ENCODE data around the gene MAP2K2. TPM values are rescaled to one million over a fixed set of nuclear protein-coding genes. Genes with fewer than 3 reads are reported as not detected.

MAP2K2 gene
- total RNA-seq, 5 donors from 2014 or later (not counting 1 experiment from before 2014, with no cell fraction given) = 101 to 152 (median 141) TPM

- DNase-seq = peak in 2 of 35 experiments; percentile 28 to 52
- peak overlapping the region; percentile 78 for H3K27ac ChIP-seq (ENCODE audit: low read length)
Observed at GRCh38 chr19:4068047-4068966, 55.6 kb downstream of the MAP2K2 start.

GRCh38 chr19:4067396-4068046 lies 56.4 kb downstream of the MAP2K2 start:
- ChIA-PET CTCF (interaction anchor here in 1 of 2 donors (1.0 kb wide), 1 partner anchor 37 kb away, joined by 6 read pairs; no protein-coding TSS in a partner anchor), POLR2A (interaction anchor here (0.6 to 1.0 kb wide), 3 partner anchors 10 to 179 kb away, joined by 3 to 15 read pairs (median 4); no protein-coding TSS in a partner anchor)
- peaks cover 28 to 37% (median 35%) of the 10 kb centered on the region in 3 donors for H3K4me1 Mint-ChIP-seq
- Histone ChIP-seq H3K4me3 (ENCODE audit: control insufficient read depth in 1 of 2, extremely low read depth in 1 of 2, low read length in 1 of 2) (peak overlapping the region; percentile 49 to 61), H3K4me1 (ENCODE audit: control insufficient read depth in 1 of 2, extremely low read depth in 1 of 2, insufficient read depth in 2 of 2, low read length in 2 of 2) (peaks cover 14 to 50% of the 10 kb centered on the region in 2 experiments), H3K27ac (ENCODE audit: low read length) (peak overlapping the region; percentile 78), H3K36me3 (ENCODE audit: control insufficient read depth in 2 of 2, extremely low read depth in 1 of 2, insufficient read depth in 1 of 2, low read length in 1 of 2) (peaks cover 4 to 11% of the 10 kb centered on the region in 2 donors), H3K27me3 (replicated peaks in 1 of 2; ENCODE audit: control insufficient read depth in 2 of 2, extremely low read depth in 1 of 2, insufficient read depth in 2 of 2, low read length in 1 of 2) (no peaks in the 10 kb centered on the region), H3K9me3 (no peaks in the 10 kb centered on the region)
- WGBS (ENCODE audit: insufficient coverage) = 3% methylated on average over 8 of the region's 58 CpGs
- DNase-seq = peak in 11 of 35 experiments; percentile 28 to 67 (median 51)
- peak; percentile 2 to 18 (median 6) for ATAC-seq (replicated peaks in 1 of 4)
- H3K36me3 Mint-ChIP-seq = no peaks in the 10 kb centered on the region
- H3K27ac Mint-ChIP-seq = peak overlapping the region; percentile 92 to 93
- H3K4me3 Mint-ChIP-seq = peak overlapping the region; percentile 80 to 84 (median 81)
- no peaks in the 10 kb centered on the region for H3K27me3 Mint-ChIP-seq
- no peaks in the 10 kb centered on the region for H3K9me3 Mint-ChIP-seq

More at GRCh38 chr19:4068047-4068966, 55.6 kb downstream of the MAP2K2 start:
- Mint-ChIP-seq H3K4me3 (peak overlapping the region; percentile 80 to 84 (median 81)), H3K9me3 (no peaks in the 10 kb centered on the region), H3K27me3 (no peaks in the 10 kb centered on the region), H3K4me1 (peaks cover 27 to 30% (median 28%) of the 10 kb centered on the region in 3 donors), H3K36me3 (no peaks in the 10 kb centered on the region), H3K27ac (peak overlapping the region; percentile 92 to 93)
- Histone ChIP-seq H3K9me3 (no peaks in the 10 kb centered on the region), H3K36me3 (ENCODE audit: control insufficient read depth in 2 of 2, extremely low read depth in 1 of 2, insufficient read depth in 1 of 2, low read length in 1 of 2) (peaks cover under 1 to 4% of the 10 kb centered on the region in 2 donors), H3K4me3 (ENCODE audit: control insufficient read depth in 1 of 2, extremely low read depth in 1 of 2, low read length in 1 of 2) (peak overlapping the region; percentile 49 to 61), H3K4me1 (ENCODE audit: control insufficient read depth in 1 of 2, extremely low read depth in 1 of 2, insufficient read depth in 2 of 2, low read length in 2 of 2) (peaks cover 14 to 42% of the 10 kb centered on the region in 2 experiments), H3K27me3 (replicated peaks in 1 of 2; ENCODE audit: control insufficient read depth in 2 of 2, extremely low read depth in 1 of 2, insufficient read depth in 2 of 2, low read length in 1 of 2) (no peaks in the 10 kb centered on the region)
- CTCF ChIA-PET = no interaction called here
- POLR2A ChIA-PET = no interaction called here
- WGBS (ENCODE audit: insufficient coverage) = 24% methylated on average over 5 of the region's 31 CpGs
- ATAC-seq (replicated peaks in 1 of 4) = no peak

- ATAC-seq (replicated peaks in 1 of 4) = peak; percentile 38 to 47 (median 44)
- Mint-ChIP-seq H3K9me3 (no peaks in the 10 kb centered on the region), H3K27ac (peak within 1 kb of the TSS; percentile 90 to 92), H3K36me3 (no peaks in the 10 kb centered on the region), H3K4me1 (peaks cover 28 to 44% (median 41%) of the 10 kb centered on the region in 3 donors), H3K27me3 (no peaks in the 10 kb centered on the region), H3K4me3 (peak within 1 kb of the TSS; percentile 80 to 89 (median 81))
- no peaks in the 10 kb centered on the region for H3K9me3 ChIP-seq
- POLR2A ChIA-PET = interaction anchor here (0.6 to 1.0 kb wide), 6 partner anchors 11 to 180 kb away, joined by 3 to 15 read pairs (median 5); partner anchors contain the start of gene NMRK2 (in 1 of the 2)
- H3K36me3 ChIP-seq (ENCODE audit: control insufficient read depth in 2 of 2, extremely low read depth in 1 of 2, insufficient read depth in 1 of 2, low read length in 1 of 2) = peaks cover 4 to 18% of the 10 kb centered on the region in 2 donors
- CTCF ChIA-PET = interaction anchor here (0.6 to 1.0 kb wide), 6 partner anchors 22 to 82 kb away, joined by 3 to 6 read pairs (median 3); partner anchors contain the start of genes EEF2 (in 1 of the 2) and PIAS4 (in 1 of the 2)
- peak within 1 kb of the TSS; percentile 66 to 93 for H3K4me3 ChIP-seq (ENCODE audit: control insufficient read depth in 1 of 2, extremely low read depth in 1 of 2, low read length in 1 of 2)
- WGBS (ENCODE audit: insufficient coverage) = under 1% methylated on average over 57 of the region's 85 CpGs
- H3K27me3 ChIP-seq (replicated peaks in 1 of 2; ENCODE audit: control insufficient read depth in 2 of 2, extremely low read depth in 1 of 2, insufficient read depth in 2 of 2, low read length in 1 of 2) = no peaks in the 10 kb centered on the region
- peak; percentile 69 to 87 (median 79) for DNase-seq
- H3K4me1 ChIP-seq (ENCODE audit: control insufficient read depth in 1 of 2, extremely low read depth in 1 of 2, insufficient read depth in 2 of 2, low read length in 2 of 2) = peaks cover 14 to 57% of the 10 kb centered on the region in 2 experiments
- H3K27ac ChIP-seq (ENCODE audit: low read length) = peak within 1 kb of the TSS; percentile 78
Observed at GRCh38 chr19:4066682-4067395, 57.1 kb downstream of the MAP2K2 start, which contains the start of gene ZBTB7A. ZBTB7A (minus strand) TSS chr19:4066899; CDS start chr19:4055232, 11,667 bp downstream.

GRCh38 chr19:4066176-4066606 lies 57.7 kb downstream of the MAP2K2 start:
- H3K4me1 ChIP-seq (ENCODE audit: control insufficient read depth in 1 of 2, extremely low read depth in 1 of 2, insufficient read depth in 2 of 2, low read length in 2 of 2) = peaks cover 14 to 64% of the 10 kb centered on the region in 2 experiments
- no peaks in the 10 kb centered on the region for H3K9me3 Mint-ChIP-seq
- peak; percentile 2 to 5 (median 4) for ATAC-seq (replicated peaks in 1 of 4)
- H3K4me3 ChIP-seq (ENCODE audit: control insufficient read depth in 1 of 2, extremely low read depth in 1 of 2, low read length in 1 of 2) = peak overlapping the region; percentile 66 to 93
- POLR2A ChIA-PET = interaction anchor here in 1 of 2 donors (0.5 kb wide), 1 partner anchor 790 kb away, joined by 3 read pairs; no protein-coding TSS in a partner anchor
- CTCF ChIA-PET = interaction anchor here in 1 of 2 donors (0.8 to 0.9 kb wide), 2 partner anchors 59 to 81 kb away, joined by 3 read pairs; partner anchors contain the start of genes EEF2 and PIAS4
- H3K27ac Mint-ChIP-seq = no peak overlapping the region
- peaks cover 24 to 48% (median 43%) of the 10 kb centered on the region in 3 donors for H3K4me1 Mint-ChIP-seq
- H3K27me3 Mint-ChIP-seq = no peaks in the 10 kb centered on the region
- DNase-seq = peak in 29 of 35 experiments; percentile 48 to 79 (median 67)
- H3K36me3 ChIP-seq (ENCODE audit: control insufficient read depth in 2 of 2, extremely low read depth in 1 of 2, insufficient read depth in 1 of 2, low read length in 1 of 2) = peaks cover 7 to 20% of the 10 kb centered on the region in 2 donors
- peak overlapping the region; percentile 75 for H3K27ac ChIP-seq (ENCODE audit: low read length)
- WGBS (ENCODE audit: insufficient coverage) = under 1% methylated on average over 29 of the region's 31 CpGs
- H3K27me3 ChIP-seq (replicated peaks in 1 of 2; ENCODE audit: control insufficient read depth in 2 of 2, extremely low read depth in 1 of 2, insufficient read depth in 2 of 2, low read length in 1 of 2) = no peaks in the 10 kb centered on the region
- H3K4me3 Mint-ChIP-seq = peak overlapping the region; percentile 56 to 81 (median 71)
- no peaks in the 10 kb centered on the region for H3K9me3 ChIP-seq
- no peaks in the 10 kb centered on the region for H3K36me3 Mint-ChIP-seq

GRCh38 chr19:4065430-4066175 lies 58.3 kb downstream of the MAP2K2 start:
- peaks cover 7 to 20% of the 10 kb centered on the region in 2 donors for H3K36me3 ChIP-seq (ENCODE audit: control insufficient read depth in 2 of 2, extremely low read depth in 1 of 2, insufficient read depth in 1 of 2, low read length in 1 of 2)
- peaks cover 14 to 69% of the 10 kb centered on the region in 2 experiments for H3K4me1 ChIP-seq (ENCODE audit: control insufficient read depth in 1 of 2, extremely low read depth in 1 of 2, insufficient read depth in 2 of 2, low read length in 2 of 2)
- no peaks in the 10 kb centered on the region for H3K9me3 ChIP-seq
- peak; percentile 86 to 98 (median 96) for DNase-seq
- no peaks in the 10 kb centered on the region for H3K9me3 Mint-ChIP-seq
- POLR2A ChIA-PET = interaction anchor here in 1 of 2 donors (0.5 kb wide), 1 partner anchor 790 kb away, joined by 3 read pairs; no protein-coding TSS in a partner anchor
- under 1% methylated on average over 37 of the region's 98 CpGs for WGBS (ENCODE audit: insufficient coverage)
- H3K27ac ChIP-seq (ENCODE audit: low read length) = no peak overlapping the region
- peak overlapping the region in 1 of 2 donors; percentile 93 for H3K4me3 ChIP-seq (ENCODE audit: control insufficient read depth in 1 of 2, extremely low read depth in 1 of 2, low read length in 1 of 2)
- H3K27ac Mint-ChIP-seq = no peak overlapping the region
- H3K4me3 Mint-ChIP-seq = peak overlapping the region; percentile 56 to 81 (median 71)
- ATAC-seq (replicated peaks in 1 of 4) = peak; percentile 72 to 80 (median 77)
- H3K27me3 ChIP-seq (replicated peaks in 1 of 2; ENCODE audit: control insufficient read depth in 2 of 2, extremely low read depth in 1 of 2, insufficient read depth in 2 of 2, low read length in 1 of 2) = no peaks in the 10 kb centered on the region
- CTCF ChIA-PET = interaction anchor here in 1 of 2 donors (0.8 kb wide), 1 partner anchor 80 kb away, joined by 3 read pairs; the partner anchor contains the start of gene EEF2
- peaks cover 25 to 53% (median 46%) of the 10 kb centered on the region in 3 donors for H3K4me1 Mint-ChIP-seq
- no peaks in the 10 kb centered on the region for H3K27me3 Mint-ChIP-seq
- no peaks in the 10 kb centered on the region for H3K36me3 Mint-ChIP-seq

Measured in T-cell (primary cell).